Cardiac muscle cell (in vitro differentiated cells and primary cell): Measurements from ENCODE around the gene KLHL40. TPM values are rescaled to one million over a fixed set of nuclear protein-coding genes. Genes with fewer than 3 reads are reported as not detected.

ENCODE experiments used
- DNase-seq, 2 donors: peaks; one replicate each; pipeline versions ENCODE4 v3.0.0 to v3.0.0-alpha.2; 2010 to 2017; ENCODE audit warnings: low read depth in 1 of 2, low spot score in 1 of 2
- H3K27ac ChIP-seq: fragments of 200-600 bp; sonication (generic); 2 replicates; pipeline ENCODE4 v1.5.1; 2016
- H3K27me3 ChIP-seq: fragments of 200-600 bp; sonication (generic); 2 replicates; pipeline ENCODE4 v1.6.0; 2016; ENCODE audit warnings: control low read depth
- H3K36me3 ChIP-seq: fragments of 200-600 bp; sonication (generic); 2 replicates; pipeline ENCODE4 v1.5.1; 2016; ENCODE audit warnings: control low read depth
- H3K4me1 ChIP-seq: fragments of 200-600 bp; sonication (generic); 2 replicates; pipeline ENCODE4 v1.8.1; 2017; ENCODE audit warnings: low read depth, mild to moderate bottlenecking, mixed run types
- H3K4me3 ChIP-seq: fragments of 200-600 bp; sonication (generic); 2 replicates; pipeline ENCODE4 v1.5.1; 2016; ENCODE audit warnings: mild to moderate bottlenecking
- H3K9me3 ChIP-seq: fragments of 200-600 bp; sonication (generic); 2 replicates; pipeline ENCODE4 v1.5.1; 2017; ENCODE audit warnings: low read depth, mild to moderate bottlenecking, control low read depth
- CTCF ChIP-seq: IDR thresholded peaks from 2 replicates; pipeline ENCODE4 v1.5.1; 2012; ENCODE audit warnings: low read depth, mild to moderate bottlenecking, low read length
- polyA plus RNA-seq: library from polyadenylated mRNA; unstranded; fragments of >200 nt; fragmentation: Nextera tagmentation; extraction: Ambion mirVana; gene quantifications from 2 replicates; pipeline ENCODE4 v1.2.1, GENCODE V29; 2016
- total RNA-seq: library from RNA; depleted of rRNA; stranded (reverse); fragments of >200 nt; gene quantifications from 2 replicates; pipeline ENCODE4 v1.2.3, GENCODE V29; 2016

The KLHL40 gene
- total and polyA plus RNA-seq, 2 experiments from 2014 or later, result 0.39 to 0.66 TPM

GRCh38 chr3:42652251-42652610, 33.1 kb upstream of the KLHL40 start:
- no peak for TF ChIP-seq CTCF
- Histone ChIP-seq H3K27ac (no peak overlapping the region), H3K36me3 (peaks cover 7% of the 10 kb centered on the region), H3K4me1 (peaks cover 10% of the 10 kb centered on the region), H3K27me3 (no peaks in the 10 kb centered on the region), H3K4me3 (no peak overlapping the region), H3K9me3 (no peaks in the 10 kb centered on the region)
- DNase-seq, result no peak

GRCh38 chr3:42652611-42653302, 32.6 kb upstream of the KLHL40 start:
- peak in 1 of 2 donors; percentile 77 for DNase-seq
- Histone ChIP-seq H3K36me3 (peaks cover 7% of the 10 kb centered on the region), H3K4me1 (peaks cover 10% of the 10 kb centered on the region), H3K4me3 (no peak overlapping the region), H3K9me3 (no peaks in the 10 kb centered on the region), H3K27me3 (no peaks in the 10 kb centered on the region), H3K27ac (no peak overlapping the region)
- TF ChIP-seq CTCF, result no peak

- no peak for DNase-seq
- peak overlapping the region; percentile 97 for H3K4me3 ChIP-seq
- peaks cover 10% of the 10 kb centered on the region for H3K4me1 ChIP-seq
- peaks cover 6% of the 10 kb centered on the region for H3K36me3 ChIP-seq
- no peak overlapping the region for H3K27ac ChIP-seq
- no peaks in the 10 kb centered on the region for H3K27me3 ChIP-seq
- no peaks in the 10 kb centered on the region for H3K9me3 ChIP-seq
- TF ChIP-seq CTCF, result no peak
These were observed 32.1 kb upstream of the KLHL40 start for GRCh38 chr3:42653303-42653559.

GRCh38 chr3:42653560-42654330, 31.6 kb upstream of the KLHL40 start, which contains the start of gene ZBTB47:
ZBTB47 (plus strand) TSS chr3:42653697; CDS start chr3:42658356, 4,659 bp downstream.
- Histone ChIP-seq H3K4me1 (peaks cover 10% of the 10 kb centered on the region), H3K4me3 (peak within 1 kb of the TSS; percentile 97), H3K36me3 (peaks cover 4% of the 10 kb centered on the region), H3K27ac (peak within 1 kb of the TSS; percentile 81), H3K9me3 (no peaks in the 10 kb centered on the region), H3K27me3 (no peaks in the 10 kb centered on the region)
- DNase-seq, result peak; percentile 40 to 64
- TF ChIP-seq CTCF, result no peak

- Histone ChIP-seq H3K27ac (peak overlapping the region; percentile 81), H3K36me3 (peaks cover 4% of the 10 kb centered on the region), H3K4me3 (peak overlapping the region; percentile 97), H3K27me3 (no peaks in the 10 kb centered on the region), H3K4me1 (peaks cover 10% of the 10 kb centered on the region), H3K9me3 (no peaks in the 10 kb centered on the region)
- peak; percentile 63 to 82 for DNase-seq
- no peak for TF ChIP-seq CTCF
These were observed 30.8 kb upstream of the KLHL40 start for GRCh38 chr3:42654331-42655201.
